Spleen (tissue), 7 donors: Measurements from ENCODE around the gene CIRBP.

Experiments used
- CTCF ChIP-seq, 11 experiments: fragments of 200-600 bp in 7 of 11; fragments of 450-650 bp in 4 of 11; sonication (generic) in 4 of 11; IDR thresholded peaks in 8 of 11; conservative IDR thresholded peaks in 3 of 11; 1 replicate in 7 of 11; 2 replicates in 4 of 11; pipeline versions ENCODE4 v1.4.0 to v1.8.0; 2016 to 2021; ENCODE audit warnings: antibody characterized with exemption in 11 of 11, inconsistent platforms in 4 of 11, mild to moderate bottlenecking in 1 of 11
- POLR2AphosphoS5 ChIP-seq, 3 donors: sonication (generic); formaldehyde crosslinking; IDR thresholded peaks; one replicate each; pipeline ENCODE4 v1.5.1; 2017; ENCODE audit warnings: antibody characterized with exemption in 3 of 3
- donor health status: DM: no; HTN: no; CAD: no; lungs with moderate emphysema.
- donor health status: DM: no; HTN: no; CAD: no.
- donor health status: DM: no; HTN: no; CAD: no.

- TF ChIP-seq CTCF (IDR thresholded peaks at IDR 0.05 in 8 of 11, conservative IDR thresholded peaks at IDR 0.05 in 3 of 11) (no peak), POLR2AphosphoS5 (IDR thresholded peaks at IDR 0.05) (no peak)
Observed at GRCh38 chr19:1307755-1308303, 38.7 kb downstream of the CIRBP start.
